HCT116 (cell line): ENCODE results near the gene S100A2. TPM values are rescaled to one million over a fixed set of nuclear protein-coding genes. Genes with fewer than 3 reads are reported as not detected.

ENCODE experiments used
- ATAC-seq: fragments of 200-7000 bp; cut with Tn5 transposase; 2 replicates; pipeline ENCODE4 v1.9.1; 2020; ENCODE audit warnings: mild to moderate bottlenecking, moderate library complexity
- BruUV-seq: library from RNA; stranded (reverse); fragments of 400-500 nt; replicated peaks from 2 replicates; lab custom pipeline; 2021; lab: Mats Ljungman, UMichigan
- CTCF ChIA-PET: fragments of 300-600 bp; sonication (Branson Sonifier 250); formaldehyde crosslinking; loops from one replicate; lab custom pipeline; 2021; ENCODE audit warnings: antibody characterized with exemption; lab: Charles Lee
- POLR2A ChIA-PET: fragments of 300-600, 350-600 bp; sonication (Branson Sonifier 250); formaldehyde crosslinking; loops from one replicate; lab custom pipeline; 2021; ENCODE audit warnings: antibody characterized with exemption; lab: Charles Lee
- RAD21 ChIA-PET, 2 experiments: fragments of 300-600 bp; sonication (Branson Sonifier 250); formaldehyde crosslinking; loops; one replicate each; lab custom pipeline; 2023; ENCODE audit warnings: low total read pairs in 2 of 2; ENCODE audit not compliant: uncharacterized antibody in 2 of 2, unreplicated experiment in 2 of 2, low non-redundant PET in 1 of 2; lab: Charles Lee
- DNase-seq: peaks from one replicate; pipeline ENCODE4 v3.0.0-alpha.2; 2010; ENCODE audit warnings: low read depth, low spot score
- H2AFZ ChIP-seq: fragments of 200-600 bp; shearing (Covaris generic), sonication (generic); 2 replicates; pipeline ENCODE4 v1.6.1; 2017; ENCODE audit warnings: low read depth, mixed run types, mixed read lengths, antibody characterized with exemption, low read length; ENCODE audit not compliant: poor library complexity, severe bottlenecking
- H3K27ac ChIP-seq: 2 replicates; pipeline ENCODE4 v1.5.1; 2012; ENCODE audit warnings: low read depth, low read length
- H3K27me3 ChIP-seq: fragments of 200-600 bp; sonication (generic); 2 replicates; pipeline ENCODE4 v1.6.1; 2016; ENCODE audit warnings: mixed run types, low read length, mixed read lengths; ENCODE audit not compliant: insufficient read depth
- H3K36me3 ChIP-seq, 2 experiments: fragments of 200-500 bp in 1 of 2; fragments of 200-600 bp in 1 of 2; sonication (Bioruptor generic) in 1 of 2; sonication (generic) in 1 of 2; 2 replicates each; pipeline versions ENCODE4 v1.5.1 to v1.6.1; 2014 to 2016; ENCODE audit warnings: low read length in 2 of 2, inconsistent platforms in 1 of 2, mixed read lengths in 1 of 2, mixed run types in 1 of 2; ENCODE audit not compliant: insufficient read depth in 2 of 2, control insufficient read depth in 1 of 2
- H3K4me1 ChIP-seq, 2 experiments: fragments of 200-600 bp in 1 of 2; sonication (generic) in 1 of 2; 2 replicates each; pipeline versions ENCODE4 v1.5.1 to v1.6.1; 2012 to 2017; ENCODE audit warnings: low read length in 2 of 2, inconsistent platforms in 1 of 2, mild to moderate bottlenecking in 1 of 2, mixed read lengths in 1 of 2, mixed run types in 1 of 2, moderate library complexity in 1 of 2; ENCODE audit not compliant: insufficient read depth in 2 of 2, control insufficient read depth in 1 of 2
- H3K4me2 ChIP-seq: fragments of 200-600 bp; sonication (generic); 2 replicates; pipeline ENCODE4 v1.6.1; 2017; ENCODE audit warnings: mixed run types, low read length, mixed read lengths
- H3K4me3 ChIP-seq, 2 experiments: fragments of 200-600 bp in 1 of 2; sonication (generic) in 1 of 2; replicated peaks in 1 of 2; 2 replicates each; pipeline ENCODE4 v1.5.1; 2011 to 2016; ENCODE audit warnings: low read length in 2 of 2, control low read depth in 1 of 2, low read depth in 1 of 2, mild to moderate bottlenecking in 1 of 2, mixed read lengths in 1 of 2, mixed run types in 1 of 2
- H3K79me2 ChIP-seq: fragments of 200-600 bp; sonication (generic); 2 replicates; pipeline ENCODE4 v1.6.1; 2017; ENCODE audit warnings: mild to moderate bottlenecking, mixed run types, low read length, moderate library complexity, mixed read lengths; ENCODE audit not compliant: insufficient read depth
- H3K9ac ChIP-seq: fragments of 200-600 bp; sonication (generic); 2 replicates; pipeline ENCODE4 v1.6.1; 2016; ENCODE audit warnings: low read length, mixed read lengths
- H3K9me2 ChIP-seq: fragments of 200-600 bp; sonication (generic), shearing (Covaris generic); 2 replicates; pipeline ENCODE4 v1.6.1; 2017; ENCODE audit warnings: mixed run types, mild to moderate bottlenecking, moderate library complexity; ENCODE audit not compliant: insufficient read depth
- H3K9me3 ChIP-seq, 2 experiments: fragments of 200-500 bp in 1 of 2; fragments of 200-600 bp in 1 of 2; sonication (Bioruptor generic) in 1 of 2; sonication (generic) in 1 of 2; 2 replicates each; pipeline ENCODE4 v1.6.1; 2014 to 2017; ENCODE audit warnings: low read length in 2 of 2, mixed read lengths in 2 of 2, inconsistent platforms in 1 of 2, low read depth in 1 of 2, mild to moderate bottlenecking in 1 of 2, mixed run types in 1 of 2, moderate library complexity in 1 of 2; ENCODE audit not compliant: control insufficient read depth in 1 of 2, insufficient read depth in 1 of 2
- H4K20me1 ChIP-seq: fragments of 200-600 bp; sonication (generic), shearing (Covaris generic); 2 replicates; pipeline ENCODE4 v1.6.1; 2017; ENCODE audit warnings: mixed run types, mild to moderate bottlenecking, moderate library complexity; ENCODE audit not compliant: insufficient read depth
- EZH2phosphoT487 ChIP-seq: fragments of 200-600 bp; IDR thresholded peaks from 2 replicates; pipeline ENCODE4 v1.6.1; 2018; ENCODE audit warnings: antibody characterized with exemption, borderline replicate concordance
- JUND ChIP-seq: IDR thresholded peaks from 2 replicates; pipeline ENCODE4 v1.6.1; 2012
- SIN3A ChIP-seq: IDR thresholded peaks from 2 replicates; pipeline ENCODE4 v1.6.1; 2012; ENCODE audit warnings: low read depth
- SP1 ChIP-seq: IDR thresholded peaks from 2 replicates; pipeline ENCODE4 v1.6.1; 2012; ENCODE audit warnings: low read depth
- TCF7L2 ChIP-seq: IDR thresholded peaks from 2 replicates; pipeline ENCODE4 v1.7.0; 2011; ENCODE audit warnings: borderline replicate concordance, inconsistent platforms; ENCODE audit not compliant: insufficient read depth, insufficient read length; ENCODE audit errors: extremely low read depth
- YY1 ChIP-seq: IDR thresholded peaks from 2 replicates; pipeline ENCODE4 v1.6.1; 2011; ENCODE audit warnings: low read length, low read depth, moderate library complexity, mild to moderate bottlenecking; ENCODE audit not compliant: insufficient replicate concordance; ENCODE audit errors: extremely low read depth
- ZNF274 ChIP-seq: fragments of 200-500 bp; sonication (Bioruptor generic); IDR thresholded peaks from 2 replicates; pipeline ENCODE4 v1.6.1; 2014; ENCODE audit warnings: mild to moderate bottlenecking, low read depth, low read length, inconsistent platforms
- intact Hi-C: fragments of 100-400 bp; cut with micrococcal nuclease; formaldehyde crosslinking; loops from 2 replicates; pipeline ENCODE4 v1.10.0; 2022
- total RNA-seq: library from RNA; stranded (reverse); gene quantifications from one replicate; pipeline ENCODE4 v1.2.1, GENCODE V29; 2021; ENCODE audit not compliant: unreplicated experiment
- TF ChIP-seq, protein P1 (sequence below), 3 experiments: fragments of 200-600 bp in 1 of 3; sonication (generic) in 1 of 3; IDR thresholded peaks in 2 of 3; conservative IDR thresholded peaks in 1 of 3; 2 replicates each; pipeline ENCODE4 v1.5.1; 2012 to 2017; ENCODE audit warnings: low read depth in 2 of 3, low read length in 2 of 3, antibody characterized with exemption in 1 of 3, borderline replicate concordance in 1 of 3, control low read depth in 1 of 3, mild to moderate bottlenecking in 1 of 3, mixed read lengths in 1 of 3, mixed run types in 1 of 3, moderate library complexity in 1 of 3; ENCODE audit not compliant: insufficient read depth in 1 of 3
- TF ChIP-seq, protein P2 (sequence below): IDR thresholded peaks from 2 replicates; pipeline ENCODE4 v1.6.1; 2012
- TF ChIP-seq, protein P3 (sequence below): IDR thresholded peaks from 2 replicates; pipeline ENCODE4 v1.6.1; 2011; ENCODE audit warnings: mild to moderate bottlenecking, low read length, moderate library complexity; ENCODE audit not compliant: insufficient replicate concordance; ENCODE audit errors: extremely low read depth

Gene S100A2
- total RNA-seq, 1 experiment from 2014 or later: 24.8 TPM

DNA sequence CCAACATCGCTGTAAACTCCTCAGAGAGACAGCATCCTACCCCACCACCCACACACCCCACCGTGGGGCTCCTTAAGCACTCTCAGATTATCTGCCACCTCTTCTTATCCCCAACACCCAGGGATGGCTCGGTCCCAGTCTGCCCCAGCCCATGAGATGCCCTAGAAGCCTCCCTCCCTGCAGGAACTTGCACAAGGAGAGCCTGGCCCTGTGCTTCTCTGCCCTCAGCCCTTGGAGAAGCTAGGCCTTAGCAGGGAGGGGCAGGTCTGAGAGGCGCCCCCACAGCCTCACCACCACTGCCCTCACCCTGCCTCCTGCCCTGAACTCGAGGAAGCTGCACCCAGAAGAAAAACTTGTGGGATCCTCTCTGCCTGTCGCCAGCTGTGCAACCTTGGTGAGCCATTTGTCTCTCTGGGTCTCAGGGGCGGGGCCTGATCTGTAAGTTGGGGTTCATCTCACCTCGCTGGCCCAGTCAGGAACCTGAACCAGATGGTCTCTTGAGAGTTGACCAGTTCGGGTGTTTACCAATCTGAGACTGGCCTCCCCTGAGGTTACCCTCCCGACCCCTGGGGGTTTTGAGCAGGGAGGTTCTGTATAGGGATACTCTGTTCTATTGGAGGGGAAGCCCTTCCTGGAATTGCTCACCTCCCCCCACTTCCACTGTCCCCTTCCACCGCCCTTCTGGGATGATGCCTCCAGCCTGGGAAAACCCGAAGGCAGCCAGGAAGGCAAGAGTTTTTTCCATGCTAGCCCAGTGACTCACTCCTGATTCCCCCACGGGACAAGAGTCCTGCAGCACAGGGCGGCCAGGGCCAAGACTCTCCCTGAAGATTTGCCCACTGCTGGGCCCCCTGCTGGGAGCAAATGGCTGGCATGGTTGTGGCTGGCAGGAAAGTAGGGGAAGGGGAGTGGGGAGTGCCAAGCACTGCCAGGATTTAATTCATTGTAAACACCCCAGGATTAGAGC is 16.6 kb downstream of the S100A2 start, which contains the start of gene S100A3 (continued):
- TF ChIP-seq, protein P1, sequence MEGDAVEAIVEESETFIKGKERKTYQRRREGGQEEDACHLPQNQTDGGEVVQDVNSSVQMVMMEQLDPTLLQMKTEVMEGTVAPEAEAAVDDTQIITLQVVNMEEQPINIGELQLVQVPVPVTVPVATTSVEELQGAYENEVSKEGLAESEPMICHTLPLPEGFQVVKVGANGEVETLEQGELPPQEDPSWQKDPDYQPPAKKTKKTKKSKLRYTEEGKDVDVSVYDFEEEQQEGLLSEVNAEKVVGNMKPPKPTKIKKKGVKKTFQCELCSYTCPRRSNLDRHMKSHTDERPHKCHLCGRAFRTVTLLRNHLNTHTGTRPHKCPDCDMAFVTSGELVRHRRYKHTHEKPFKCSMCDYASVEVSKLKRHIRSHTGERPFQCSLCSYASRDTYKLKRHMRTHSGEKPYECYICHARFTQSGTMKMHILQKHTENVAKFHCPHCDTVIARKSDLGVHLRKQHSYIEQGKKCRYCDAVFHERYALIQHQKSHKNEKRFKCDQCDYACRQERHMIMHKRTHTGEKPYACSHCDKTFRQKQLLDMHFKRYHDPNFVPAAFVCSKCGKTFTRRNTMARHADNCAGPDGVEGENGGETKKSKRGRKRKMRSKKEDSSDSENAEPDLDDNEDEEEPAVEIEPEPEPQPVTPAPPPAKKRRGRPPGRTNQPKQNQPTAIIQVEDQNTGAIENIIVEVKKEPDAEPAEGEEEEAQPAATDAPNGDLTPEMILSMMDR (IDR thresholded peaks at IDR 0.05 in 2 of 3, conservative IDR thresholded peaks at IDR 0.05 in 1 of 3; ENCODE audit: borderline replicate concordance in 1 of 3, insufficient read depth in 1 of 3, low read depth in 2 of 3, low read length in 2 of 3): 0 out of 6 replicates have a peak, but pooled peaks of 1 of the 3 experiments have one; percentile 14
- TF ChIP-seq, protein P2, sequence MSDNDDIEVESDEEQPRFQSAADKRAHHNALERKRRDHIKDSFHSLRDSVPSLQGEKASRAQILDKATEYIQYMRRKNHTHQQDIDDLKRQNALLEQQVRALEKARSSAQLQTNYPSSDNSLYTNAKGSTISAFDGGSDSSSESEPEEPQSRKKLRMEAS: no peak
- TF ChIP-seq SIN3A (no peak), SP1 (no peak)

DNA sequence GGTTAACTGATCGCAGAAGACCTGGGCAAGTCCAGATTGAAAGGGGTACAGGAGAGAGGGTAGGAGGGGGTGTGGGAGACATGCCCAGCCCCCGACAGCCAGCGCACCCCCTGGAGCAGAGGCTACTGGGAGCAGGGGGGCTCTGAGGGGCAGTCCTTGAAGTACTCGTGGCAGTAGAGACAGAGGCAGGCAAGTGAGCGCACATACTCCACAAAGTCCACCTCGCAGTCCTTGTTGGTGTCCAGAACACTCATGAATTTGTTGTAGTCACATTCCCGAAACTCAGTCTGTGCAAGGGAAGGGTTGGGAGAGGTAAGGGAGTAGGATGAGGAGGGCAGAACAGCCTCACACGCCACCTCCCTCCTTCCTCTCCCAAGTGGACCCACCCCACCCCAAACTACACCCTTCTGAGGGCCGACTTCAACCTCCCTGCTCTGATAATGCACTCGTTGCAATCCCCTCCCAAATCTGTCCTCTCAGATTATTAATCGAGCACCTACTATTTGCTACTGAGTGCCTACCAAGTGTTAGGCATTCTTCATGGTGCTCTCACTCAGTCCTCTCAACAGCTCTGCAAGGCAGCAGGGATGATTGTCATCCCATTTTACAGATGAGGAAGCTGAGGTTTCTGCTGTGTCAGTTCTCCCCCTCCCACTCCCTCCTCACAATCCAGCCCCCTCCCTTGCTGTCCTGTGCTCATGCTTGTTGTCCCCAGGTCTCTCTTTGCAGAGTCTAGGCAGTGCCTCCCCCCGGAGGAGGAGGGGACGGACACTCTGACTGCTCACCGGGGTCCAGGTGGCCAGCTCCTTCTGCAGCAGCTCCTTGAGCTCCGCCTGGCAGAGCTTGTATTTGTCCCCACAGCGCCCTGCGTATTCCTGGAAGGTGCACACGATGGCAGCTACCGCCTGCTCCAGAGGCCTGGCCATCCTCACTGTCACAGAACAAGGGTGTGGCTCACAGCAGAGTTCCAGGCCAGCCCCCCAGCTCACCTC is 17.8 kb downstream of the S100A2 start:
- H3K9ac ChIP-seq: peak overlapping the region; percentile 81
- no peaks in the 10 kb centered on the region for H4K20me1 ChIP-seq
- H2AFZ ChIP-seq: no peak overlapping the region
- no peak for TF ChIP-seq EZH2phosphoT487
- TF ChIP-seq, protein P3, sequence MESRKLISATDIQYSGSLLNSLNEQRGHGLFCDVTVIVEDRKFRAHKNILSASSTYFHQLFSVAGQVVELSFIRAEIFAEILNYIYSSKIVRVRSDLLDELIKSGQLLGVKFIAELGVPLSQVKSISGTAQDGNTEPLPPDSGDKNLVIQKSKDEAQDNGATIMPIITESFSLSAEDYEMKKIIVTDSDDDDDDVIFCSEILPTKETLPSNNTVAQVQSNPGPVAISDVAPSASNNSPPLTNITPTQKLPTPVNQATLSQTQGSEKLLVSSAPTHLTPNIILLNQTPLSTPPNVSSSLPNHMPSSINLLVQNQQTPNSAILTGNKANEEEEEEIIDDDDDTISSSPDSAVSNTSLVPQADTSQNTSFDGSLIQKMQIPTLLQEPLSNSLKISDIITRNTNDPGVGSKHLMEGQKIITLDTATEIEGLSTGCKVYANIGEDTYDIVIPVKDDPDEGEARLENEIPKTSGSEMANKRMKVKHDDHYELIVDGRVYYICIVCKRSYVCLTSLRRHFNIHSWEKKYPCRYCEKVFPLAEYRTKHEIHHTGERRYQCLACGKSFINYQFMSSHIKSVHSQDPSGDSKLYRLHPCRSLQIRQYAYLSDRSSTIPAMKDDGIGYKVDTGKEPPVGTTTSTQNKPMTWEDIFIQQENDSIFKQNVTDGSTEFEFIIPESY: no peak
- no peak for TF ChIP-seq JUND
- TF ChIP-seq, protein P1 (IDR thresholded peaks at IDR 0.05 in 2 of 3, conservative IDR thresholded peaks at IDR 0.05 in 1 of 3; ENCODE audit: borderline replicate concordance in 1 of 3, insufficient read depth in 1 of 3, low read depth in 2 of 3, low read length in 2 of 3): no peak
- TF ChIP-seq YY1: no peak
- no peak for TF ChIP-seq TCF7L2
- no peak for TF ChIP-seq ZNF274
- no peak for DNase-seq
- peak overlapping the region; percentile 77 for H3K4me2 ChIP-seq
- H3K9me3 ChIP-seq: no peaks in the 10 kb centered on the region
- RAD21 ChIA-PET: no interaction called here
- no peaks in the 10 kb centered on the region for H3K9me2 ChIP-seq
- POLR2A ChIA-PET: interaction anchor here (5.1 to 8.1 kb wide), 3 partner anchors 12 to 18 kb away, joined by 33 to 78 read pairs (median 67); partner anchors contain the start of genes S100A2 and S100A6
- peak overlapping the region; percentile 97 for H3K27ac ChIP-seq
- CTCF ChIA-PET: no interaction called here
- no peaks in the 10 kb centered on the region for H3K27me3 ChIP-seq
- peaks cover 78 to 95% of the 10 kb centered on the region in 2 experiments for H3K4me1 ChIP-seq
- intact Hi-C loops: no loop called here
- ATAC-seq: no peak
- peaks cover 14% of the 10 kb centered on the region; the same call in 1 of the 2 replicates for H3K79me2 ChIP-seq
- H3K4me3 ChIP-seq: no peak overlapping the region
- no peaks in the 10 kb centered on the region for H3K36me3 ChIP-seq
- no TSS peak for BruUV-seq
